ENCODE measurements around the gene RGMA. TPM values are rescaled to one million over a fixed set of nuclear protein-coding genes. Genes with fewer than 3 reads are reported as not detected.

Gene RGMA
- total RNA-seq, 1 experiment from 2014 or later, result 5.5 TPM

DNA sequence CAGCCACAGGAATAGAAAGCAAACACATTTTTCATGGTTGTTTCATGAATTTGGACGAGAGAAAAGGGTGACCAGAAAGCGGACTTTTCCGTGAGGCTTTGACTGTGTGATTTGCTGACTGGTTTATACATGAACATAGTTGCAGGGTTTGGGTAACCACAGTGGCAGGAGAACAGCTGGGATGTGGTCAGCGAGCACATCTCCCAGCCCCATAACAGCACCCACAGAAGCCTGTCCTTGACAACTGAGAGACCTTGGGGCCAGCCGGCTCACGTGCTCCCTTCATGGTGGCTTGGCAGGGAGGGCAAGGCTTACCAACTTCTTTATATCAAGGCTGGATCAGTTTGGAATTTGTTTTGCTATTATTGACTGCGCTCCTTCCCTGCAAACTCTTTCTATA is 13.2 kb upstream of the RGMA start (continued):
- TF ChIP-seq, protein P1, sequence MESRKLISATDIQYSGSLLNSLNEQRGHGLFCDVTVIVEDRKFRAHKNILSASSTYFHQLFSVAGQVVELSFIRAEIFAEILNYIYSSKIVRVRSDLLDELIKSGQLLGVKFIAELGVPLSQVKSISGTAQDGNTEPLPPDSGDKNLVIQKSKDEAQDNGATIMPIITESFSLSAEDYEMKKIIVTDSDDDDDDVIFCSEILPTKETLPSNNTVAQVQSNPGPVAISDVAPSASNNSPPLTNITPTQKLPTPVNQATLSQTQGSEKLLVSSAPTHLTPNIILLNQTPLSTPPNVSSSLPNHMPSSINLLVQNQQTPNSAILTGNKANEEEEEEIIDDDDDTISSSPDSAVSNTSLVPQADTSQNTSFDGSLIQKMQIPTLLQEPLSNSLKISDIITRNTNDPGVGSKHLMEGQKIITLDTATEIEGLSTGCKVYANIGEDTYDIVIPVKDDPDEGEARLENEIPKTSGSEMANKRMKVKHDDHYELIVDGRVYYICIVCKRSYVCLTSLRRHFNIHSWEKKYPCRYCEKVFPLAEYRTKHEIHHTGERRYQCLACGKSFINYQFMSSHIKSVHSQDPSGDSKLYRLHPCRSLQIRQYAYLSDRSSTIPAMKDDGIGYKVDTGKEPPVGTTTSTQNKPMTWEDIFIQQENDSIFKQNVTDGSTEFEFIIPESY (IDR thresholded peaks at IDR 0.05; ENCODE audit: extremely low read depth, insufficient replicate concordance, low read length), result no peak
- no peak for TF ChIP-seq ELF1 (IDR thresholded peaks at IDR 0.05; ENCODE audit: borderline replicate concordance, low read depth)
- TF ChIP-seq EZH2phosphoT487 (IDR thresholded peaks at IDR 0.05; ENCODE audit: borderline replicate concordance), result no peak

DNA sequence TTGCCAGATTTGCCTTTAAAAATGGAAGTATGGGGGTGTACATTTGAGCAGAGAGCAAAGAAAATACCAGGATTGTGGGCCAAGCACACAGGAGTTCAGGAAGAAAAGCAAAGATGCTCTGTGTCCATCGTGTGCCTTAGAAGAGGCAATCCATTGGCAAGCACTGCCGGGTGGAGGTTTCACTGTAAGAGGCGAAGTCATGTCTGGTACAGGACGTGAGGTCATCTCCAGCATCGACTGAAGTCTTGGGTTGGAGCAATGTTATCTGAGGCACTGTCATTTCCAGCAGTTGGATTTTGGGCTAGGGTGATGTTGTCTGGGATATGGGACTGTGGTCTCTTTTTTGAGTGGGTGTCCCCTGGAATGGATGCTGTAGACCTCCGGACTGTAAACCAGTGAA is 4.8 kb upstream of the RGMA start:
- Histone ChIP-seq H3K4me1 (ENCODE audit: control insufficient read depth in 1 of 2, insufficient read depth in 2 of 2, low read length in 2 of 2) (no peaks in the 10 kb centered on the region), H3K27me3 (ENCODE audit: insufficient read depth, low read length) (no peaks in the 10 kb centered on the region), H3K79me2 (ENCODE audit: insufficient read depth, low read length) (no peaks in the 10 kb centered on the region), H3K9me2 (ENCODE audit: insufficient read depth) (no peaks in the 10 kb centered on the region), H4K20me1 (ENCODE audit: insufficient read depth) (no peaks in the 10 kb centered on the region), H3K9ac (ENCODE audit: low read length) (no peak overlapping the region), H3K9me3 (ENCODE audit: control insufficient read depth in 1 of 2, insufficient read depth in 1 of 2, low read depth in 1 of 2, low read length in 2 of 2) (no peaks in the 10 kb centered on the region), H3K27ac (ENCODE audit: low read depth, low read length) (no peak overlapping the region), H3K4me3 (replicated peaks in 1 of 2; ENCODE audit: low read depth in 1 of 2, low read length in 2 of 2) (no peak overlapping the region), H3K4me2 (ENCODE audit: low read length) (no peak overlapping the region), H3K36me3 (ENCODE audit: control insufficient read depth in 1 of 2, insufficient read depth in 2 of 2, low read length in 2 of 2) (no peaks in the 10 kb centered on the region), H2AFZ (ENCODE audit: low read depth, low read length, poor library complexity, severe bottlenecking) (no peak overlapping the region)
- intact Hi-C loops (cut with micrococcal nuclease), result no loop called here
- BruUV-seq (replicated peaks), result no TSS peak
- ChIA-PET RAD21 (ENCODE audit: low non-redundant PET in 1 of 2, low total read pairs in 2 of 2, uncharacterized antibody in 2 of 2, unreplicated experiment in 2 of 2) (no interaction called here), CTCF (no interaction called here), POLR2A (no interaction called here)
- no peak for ATAC-seq
- DNase-seq (ENCODE audit: low read depth, low spot score), result no peak
- TF ChIP-seq CBX3 (IDR thresholded peaks at IDR 0.05; ENCODE audit: low read depth) (no peak), POLR2A (IDR thresholded peaks at IDR 0.05; ENCODE audit: borderline replicate concordance, extremely low read depth, insufficient read depth, insufficient read length) (no peak), RAD21 (IDR thresholded peaks at IDR 0.05; ENCODE audit: low read depth) (no peak), EGR1 (IDR thresholded peaks at IDR 0.05; ENCODE audit: low read depth) (no peak), ZNF274 (IDR thresholded peaks at IDR 0.05; ENCODE audit: low read depth, low read length) (no peak), YY1 (IDR thresholded peaks at IDR 0.05; ENCODE audit: extremely low read depth, insufficient replicate concordance, low read depth, low read length) (no peak), CTCF (IDR thresholded peaks at IDR 0.05 in 2 of 3, conservative IDR thresholded peaks at IDR 0.05 in 1 of 3; ENCODE audit: borderline replicate concordance in 1 of 3, insufficient read depth in 1 of 3, low read depth in 2 of 3, low read length in 2 of 3) (no peak), EZH2phosphoT487 (IDR thresholded peaks at IDR 0.05; ENCODE audit: borderline replicate concordance) (no peak), ZFX (IDR thresholded peaks at IDR 0.05) (no peak), SRF (IDR thresholded peaks at IDR 0.05; ENCODE audit: low read depth) (no peak), TCF7L2 (IDR thresholded peaks at IDR 0.05; ENCODE audit: borderline replicate concordance, extremely low read depth, insufficient read depth, insufficient read length) (no peak)
- TF ChIP-seq, protein P2, sequence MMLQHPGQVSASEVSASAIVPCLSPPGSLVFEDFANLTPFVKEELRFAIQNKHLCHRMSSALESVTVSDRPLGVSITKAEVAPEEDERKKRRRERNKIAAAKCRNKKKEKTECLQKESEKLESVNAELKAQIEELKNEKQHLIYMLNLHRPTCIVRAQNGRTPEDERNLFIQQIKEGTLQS (IDR thresholded peaks at IDR 0.05), result no peak
- TF ChIP-seq, protein P3, sequence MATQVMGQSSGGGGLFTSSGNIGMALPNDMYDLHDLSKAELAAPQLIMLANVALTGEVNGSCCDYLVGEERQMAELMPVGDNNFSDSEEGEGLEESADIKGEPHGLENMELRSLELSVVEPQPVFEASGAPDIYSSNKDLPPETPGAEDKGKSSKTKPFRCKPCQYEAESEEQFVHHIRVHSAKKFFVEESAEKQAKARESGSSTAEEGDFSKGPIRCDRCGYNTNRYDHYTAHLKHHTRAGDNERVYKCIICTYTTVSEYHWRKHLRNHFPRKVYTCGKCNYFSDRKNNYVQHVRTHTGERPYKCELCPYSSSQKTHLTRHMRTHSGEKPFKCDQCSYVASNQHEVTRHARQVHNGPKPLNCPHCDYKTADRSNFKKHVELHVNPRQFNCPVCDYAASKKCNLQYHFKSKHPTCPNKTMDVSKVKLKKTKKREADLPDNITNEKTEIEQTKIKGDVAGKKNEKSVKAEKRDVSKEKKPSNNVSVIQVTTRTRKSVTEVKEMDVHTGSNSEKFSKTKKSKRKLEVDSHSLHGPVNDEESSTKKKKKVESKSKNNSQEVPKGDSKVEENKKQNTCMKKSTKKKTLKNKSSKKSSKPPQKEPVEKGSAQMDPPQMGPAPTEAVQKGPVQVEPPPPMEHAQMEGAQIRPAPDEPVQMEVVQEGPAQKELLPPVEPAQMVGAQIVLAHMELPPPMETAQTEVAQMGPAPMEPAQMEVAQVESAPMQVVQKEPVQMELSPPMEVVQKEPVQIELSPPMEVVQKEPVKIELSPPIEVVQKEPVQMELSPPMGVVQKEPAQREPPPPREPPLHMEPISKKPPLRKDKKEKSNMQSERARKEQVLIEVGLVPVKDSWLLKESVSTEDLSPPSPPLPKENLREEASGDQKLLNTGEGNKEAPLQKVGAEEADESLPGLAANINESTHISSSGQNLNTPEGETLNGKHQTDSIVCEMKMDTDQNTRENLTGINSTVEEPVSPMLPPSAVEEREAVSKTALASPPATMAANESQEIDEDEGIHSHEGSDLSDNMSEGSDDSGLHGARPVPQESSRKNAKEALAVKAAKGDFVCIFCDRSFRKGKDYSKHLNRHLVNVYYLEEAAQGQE (IDR thresholded peaks at IDR 0.05; ENCODE audit: low read depth), result no peak
- TF ChIP-seq, protein P1 (IDR thresholded peaks at IDR 0.05; ENCODE audit: extremely low read depth, insufficient replicate concordance, low read length), result no peak
